SK-N-SH (cell line): ENCODE data around the gene CDKN1B.

Experiments
- CTCF ChIP-seq: fragments of 200-600 bp; sonication (generic); IDR thresholded peaks from 2 replicates; pipeline ENCODE4 v1.6.1; 2017; ENCODE audit warnings: antibody characterized with exemption, mild to moderate bottlenecking, moderate library complexity
- POLR2AphosphoS5 ChIP-seq: IDR thresholded peaks from 2 replicates; pipeline ENCODE4 v1.6.1; 2012; ENCODE audit warnings: low read depth, low read length
- REST ChIP-seq: IDR thresholded peaks from 2 replicates; pipeline ENCODE4 v1.6.1; 2012; ENCODE audit warnings: mild to moderate bottlenecking, low read depth, low read length, moderate library complexity
- RXRA ChIP-seq: IDR thresholded peaks from 2 replicates; pipeline ENCODE4 v1.4.0; 2012; ENCODE audit warnings: low read depth, mild to moderate bottlenecking, borderline replicate concordance
- USF2 ChIP-seq: fragments of 150-350 bp; IDR thresholded peaks from 2 replicates; pipeline ENCODE4 v1.6.1; 2017; ENCODE audit warnings: antibody characterized with exemption, low read length, low read depth, borderline replicate concordance
- ZBTB33 ChIP-seq: IDR thresholded peaks from 2 replicates; pipeline ENCODE4 v1.4.0; 2012; ENCODE audit warnings: low read depth, borderline replicate concordance

GRCh38 chr12:12685305-12685704 is 31.9 kb upstream of the CDKN1B start:
- TF ChIP-seq REST (no peak), ZBTB33 (no peak), POLR2AphosphoS5 (no peak), CTCF (no peak), USF2 (no peak), RXRA (no peak)
